ENCODE data around the gene BCAS3. TPM values are rescaled to one million over a fixed set of nuclear protein-coding genes. Genes with fewer than 3 reads are reported as not detected.

The BCAS3 gene
- polyA plus RNA-seq, 3 donors = 10.3 to 19.1 (median 14.7) TPM

- no peak overlapping the region for H3K4me3 ChIP-seq (replicated peaks in 1 of 3; ENCODE audit: low read depth in 2 of 3, low read length in 3 of 3)
- Mint-ChIP-seq H3K4me1 (no peaks in the 10 kb centered on the region), H3K36me3 (no peaks in the 10 kb centered on the region), H3K9me3 (peaks cover 0 to 3% (median 1%) of the 10 kb centered on the region in 7 donors), H3K27ac (no peak overlapping the region), H3K27me3 (ENCODE audit: low read depth in 3 of 3) (no peaks in the 10 kb centered on the region), H3K4me3 (no peak overlapping the region)
- TF ChIP-seq, protein P1, sequence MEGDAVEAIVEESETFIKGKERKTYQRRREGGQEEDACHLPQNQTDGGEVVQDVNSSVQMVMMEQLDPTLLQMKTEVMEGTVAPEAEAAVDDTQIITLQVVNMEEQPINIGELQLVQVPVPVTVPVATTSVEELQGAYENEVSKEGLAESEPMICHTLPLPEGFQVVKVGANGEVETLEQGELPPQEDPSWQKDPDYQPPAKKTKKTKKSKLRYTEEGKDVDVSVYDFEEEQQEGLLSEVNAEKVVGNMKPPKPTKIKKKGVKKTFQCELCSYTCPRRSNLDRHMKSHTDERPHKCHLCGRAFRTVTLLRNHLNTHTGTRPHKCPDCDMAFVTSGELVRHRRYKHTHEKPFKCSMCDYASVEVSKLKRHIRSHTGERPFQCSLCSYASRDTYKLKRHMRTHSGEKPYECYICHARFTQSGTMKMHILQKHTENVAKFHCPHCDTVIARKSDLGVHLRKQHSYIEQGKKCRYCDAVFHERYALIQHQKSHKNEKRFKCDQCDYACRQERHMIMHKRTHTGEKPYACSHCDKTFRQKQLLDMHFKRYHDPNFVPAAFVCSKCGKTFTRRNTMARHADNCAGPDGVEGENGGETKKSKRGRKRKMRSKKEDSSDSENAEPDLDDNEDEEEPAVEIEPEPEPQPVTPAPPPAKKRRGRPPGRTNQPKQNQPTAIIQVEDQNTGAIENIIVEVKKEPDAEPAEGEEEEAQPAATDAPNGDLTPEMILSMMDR (IDR thresholded peaks at IDR 0.05) = no peak
- no peak overlapping the region for H3K4me2 ChIP-seq (replicated peaks; ENCODE audit: extremely low read depth, low read length, poor library complexity, severe bottlenecking)
- no CpG with 5 or more reads among the region's 3 CpGs for WGBS (ENCODE audit: insufficient coverage)
- H3K27me3 ChIP-seq (ENCODE audit: control insufficient read depth in 2 of 2, insufficient read depth in 2 of 2, low read length in 2 of 2) = no peaks in the 10 kb centered on the region
- intact Hi-C loops (cut with micrococcal nuclease) = no loop called here
- no peaks in the 10 kb centered on the region for H3K4me1 ChIP-seq (ENCODE audit: control insufficient read depth in 1 of 2, insufficient read depth in 2 of 2, low read length in 2 of 2)
- no peak for DNase-seq
- no peaks in the 10 kb centered on the region for H3K9me3 ChIP-seq (replicated peaks in 1 of 2; ENCODE audit: control insufficient read depth in 1 of 2, insufficient read depth in 1 of 2, low read length in 2 of 2)
- no peak overlapping the region for H2AFZ ChIP-seq (ENCODE audit: insufficient read depth, low read depth, low read length, poor library complexity, severe bottlenecking)
- no peaks in the 10 kb centered on the region for H4K20me1 ChIP-seq (ENCODE audit: insufficient read depth, low read length)
- H3K36me3 ChIP-seq (replicated peaks in 1 of 2; ENCODE audit: control insufficient read depth in 1 of 2, insufficient read depth in 2 of 2, low read length in 2 of 2) = no peaks in the 10 kb centered on the region
- H3K79me2 ChIP-seq (ENCODE audit: insufficient read depth, low read length) = no peaks in the 10 kb centered on the region
- H3K27ac ChIP-seq (ENCODE audit: low read depth in 1 of 2, low read length in 2 of 2) = no peak overlapping the region
- H3K9ac ChIP-seq (ENCODE audit: insufficient read depth, low read length, poor library complexity, severe bottlenecking) = no peak overlapping the region
Observed at GRCh38 chr17:60952747-60953146, 275.1 kb downstream of the BCAS3 start.

- H3K9me3 Mint-ChIP-seq = peaks cover 0 to 7% (median 4%) of the 10 kb centered on the region in 7 donors
Observed at GRCh38 chr17:60959011-60959410, 281.4 kb downstream of the BCAS3 start.

More at GRCh38 chr17:60959011-60959410, 281.4 kb downstream of the BCAS3 start:
- H3K27ac Mint-ChIP-seq = no peak overlapping the region
- peaks cover 0 to 2% of the 10 kb centered on the region in 2 donors for H3K36me3 Mint-ChIP-seq
- intact Hi-C loops (cut with micrococcal nuclease) = no loop called here
- no peak overlapping the region for H3K4me3 Mint-ChIP-seq
- Histone ChIP-seq H3K27me3 (ENCODE audit: control insufficient read depth in 2 of 2, insufficient read depth in 2 of 2, low read length in 2 of 2) (no peaks in the 10 kb centered on the region), H3K4me3 (replicated peaks in 1 of 3; ENCODE audit: low read depth in 2 of 3, low read length in 3 of 3) (no peak overlapping the region), H3K79me2 (ENCODE audit: insufficient read depth, low read length) (no peaks in the 10 kb centered on the region), H3K36me3 (replicated peaks in 1 of 2; ENCODE audit: control insufficient read depth in 1 of 2, insufficient read depth in 2 of 2, low read length in 2 of 2) (no peaks in the 10 kb centered on the region), H2AFZ (ENCODE audit: insufficient read depth, low read depth, low read length, poor library complexity, severe bottlenecking) (no peak overlapping the region), H3K9ac (ENCODE audit: insufficient read depth, low read length, poor library complexity, severe bottlenecking) (no peak overlapping the region), H3K4me1 (ENCODE audit: control insufficient read depth in 1 of 2, insufficient read depth in 2 of 2, low read length in 2 of 2) (no peaks in the 10 kb centered on the region), H4K20me1 (ENCODE audit: insufficient read depth, low read length) (no peaks in the 10 kb centered on the region), H3K27ac (ENCODE audit: low read depth in 1 of 2, low read length in 2 of 2) (no peak overlapping the region), H3K4me2 (replicated peaks; ENCODE audit: extremely low read depth, low read length, poor library complexity, severe bottlenecking) (no peak overlapping the region), H3K9me3 (replicated peaks in 1 of 2; ENCODE audit: control insufficient read depth in 1 of 2, insufficient read depth in 1 of 2, low read length in 2 of 2) (peaks cover 0 to 3% of the 10 kb centered on the region in 2 donors)
- no peak for DNase-seq
- H3K4me1 Mint-ChIP-seq = no peaks in the 10 kb centered on the region
- WGBS (ENCODE audit: insufficient coverage) = 92% methylated on average over 2 of the region's 2 CpGs
- TF ChIP-seq, protein P1 (IDR thresholded peaks at IDR 0.05) = no peak
- no peaks in the 10 kb centered on the region for H3K27me3 Mint-ChIP-seq (ENCODE audit: low read depth in 3 of 3)

Measured in CD14-positive monocyte (primary cell).